SH-SY5Y (cell line): ENCODE results near the gene ATRNL1.

Source experiments
- GATA2 ChIP-seq: IDR thresholded peaks from 2 replicates; pipeline ENCODE4 v1.6.1; 2011; ENCODE audit warnings: mild to moderate bottlenecking, low read depth, low read length
- GATA3 ChIP-seq: IDR thresholded peaks from 2 replicates; pipeline ENCODE4 v1.6.1; 2011; ENCODE audit warnings: low read depth, mild to moderate bottlenecking, low read length, moderate library complexity

- TF ChIP-seq GATA2, result no peak
- TF ChIP-seq GATA3, result no peak
Measured at GRCh38 chr10:115965376-115965775, 872.2 kb downstream of the ATRNL1 start.
